Ishikawa (cell line): ENCODE data around the gene PRDM16.

ENCODE experiments used
- CEBPB ChIP-seq: IDR thresholded peaks from 2 replicates; pipeline ENCODE4 v1.6.1; 2012
- CREB1 ChIP-seq: IDR thresholded peaks from 2 replicates; pipeline ENCODE4 v1.6.1; 2012; ENCODE audit warnings: low read depth
- EGR1 ChIP-seq: IDR thresholded peaks from 2 replicates; pipeline ENCODE4 v1.6.1; 2012
- EP300 ChIP-seq: IDR thresholded peaks from 2 replicates; pipeline ENCODE4 v1.6.1; 2012; ENCODE audit warnings: borderline replicate concordance
- FOXM1 ChIP-seq: IDR thresholded peaks from 2 replicates; pipeline ENCODE4 v1.6.1; 2012; ENCODE audit warnings: low read depth, borderline replicate concordance
- NFIC ChIP-seq: IDR thresholded peaks from 2 replicates; pipeline ENCODE4 v1.6.1; 2012
- RAD21 ChIP-seq: IDR thresholded peaks from 2 replicates; pipeline ENCODE4 v1.6.1; 2012; ENCODE audit warnings: low read depth
- TAF1 ChIP-seq: IDR thresholded peaks from 2 replicates; pipeline ENCODE4 v1.6.1; 2012; ENCODE audit warnings: low read depth, mild to moderate bottlenecking
- TCF12 ChIP-seq: IDR thresholded peaks from 2 replicates; pipeline ENCODE4 v1.6.1; 2012; ENCODE audit warnings: low read depth
- TEAD4 ChIP-seq: IDR thresholded peaks from 2 replicates; pipeline ENCODE4 v1.6.1; 2012
- YY1 ChIP-seq: IDR thresholded peaks from 2 replicates; pipeline ENCODE4 v1.6.1; 2012; ENCODE audit warnings: low read depth
- ZBTB7A ChIP-seq: IDR thresholded peaks from 2 replicates; pipeline ENCODE4 v1.6.1; 2012; ENCODE audit warnings: low read depth
- TF ChIP-seq, protein P1 (sequence below): IDR thresholded peaks from 2 replicates; pipeline ENCODE4 v1.6.1; 2012; ENCODE audit warnings: low read depth, mild to moderate bottlenecking
- TF ChIP-seq, protein P2 (sequence below): IDR thresholded peaks from 2 replicates; pipeline ENCODE4 v1.6.1; 2012
- TF ChIP-seq, protein P3 (sequence below): IDR thresholded peaks from 2 replicates; pipeline ENCODE4 v1.6.1; 2012

The PRDM16 gene

DNA sequence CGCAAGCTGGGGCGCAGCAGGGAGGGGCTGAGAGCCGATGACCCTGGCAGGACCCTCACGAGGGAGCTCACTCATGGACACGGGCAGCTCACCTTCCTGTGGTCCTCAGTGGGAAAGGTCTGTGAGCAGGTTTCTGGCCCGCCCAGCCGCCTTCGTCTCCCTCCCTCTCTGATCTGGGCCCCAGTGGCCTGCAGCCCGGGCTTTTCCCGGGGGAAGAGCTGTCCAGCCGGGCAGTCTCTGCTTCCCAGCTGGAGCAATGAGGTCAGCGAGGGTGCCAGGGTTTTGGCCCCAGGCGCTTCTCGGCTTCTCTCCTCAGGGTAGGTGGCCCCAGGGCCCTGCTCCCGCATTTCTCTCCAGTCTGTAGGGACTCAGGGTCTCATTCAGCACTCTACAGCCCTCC lies 363.3 kb downstream of the PRDM16 start:
- TF ChIP-seq ZBTB7A (no peak), CREB1 (no peak), CEBPB (no peak), RAD21 (no peak), NFIC (no peak)
- TF ChIP-seq, protein P1, sequence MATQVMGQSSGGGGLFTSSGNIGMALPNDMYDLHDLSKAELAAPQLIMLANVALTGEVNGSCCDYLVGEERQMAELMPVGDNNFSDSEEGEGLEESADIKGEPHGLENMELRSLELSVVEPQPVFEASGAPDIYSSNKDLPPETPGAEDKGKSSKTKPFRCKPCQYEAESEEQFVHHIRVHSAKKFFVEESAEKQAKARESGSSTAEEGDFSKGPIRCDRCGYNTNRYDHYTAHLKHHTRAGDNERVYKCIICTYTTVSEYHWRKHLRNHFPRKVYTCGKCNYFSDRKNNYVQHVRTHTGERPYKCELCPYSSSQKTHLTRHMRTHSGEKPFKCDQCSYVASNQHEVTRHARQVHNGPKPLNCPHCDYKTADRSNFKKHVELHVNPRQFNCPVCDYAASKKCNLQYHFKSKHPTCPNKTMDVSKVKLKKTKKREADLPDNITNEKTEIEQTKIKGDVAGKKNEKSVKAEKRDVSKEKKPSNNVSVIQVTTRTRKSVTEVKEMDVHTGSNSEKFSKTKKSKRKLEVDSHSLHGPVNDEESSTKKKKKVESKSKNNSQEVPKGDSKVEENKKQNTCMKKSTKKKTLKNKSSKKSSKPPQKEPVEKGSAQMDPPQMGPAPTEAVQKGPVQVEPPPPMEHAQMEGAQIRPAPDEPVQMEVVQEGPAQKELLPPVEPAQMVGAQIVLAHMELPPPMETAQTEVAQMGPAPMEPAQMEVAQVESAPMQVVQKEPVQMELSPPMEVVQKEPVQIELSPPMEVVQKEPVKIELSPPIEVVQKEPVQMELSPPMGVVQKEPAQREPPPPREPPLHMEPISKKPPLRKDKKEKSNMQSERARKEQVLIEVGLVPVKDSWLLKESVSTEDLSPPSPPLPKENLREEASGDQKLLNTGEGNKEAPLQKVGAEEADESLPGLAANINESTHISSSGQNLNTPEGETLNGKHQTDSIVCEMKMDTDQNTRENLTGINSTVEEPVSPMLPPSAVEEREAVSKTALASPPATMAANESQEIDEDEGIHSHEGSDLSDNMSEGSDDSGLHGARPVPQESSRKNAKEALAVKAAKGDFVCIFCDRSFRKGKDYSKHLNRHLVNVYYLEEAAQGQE: peak; percentile 39; the same call in 1 of the 2 replicates
- TF ChIP-seq, protein P2, sequence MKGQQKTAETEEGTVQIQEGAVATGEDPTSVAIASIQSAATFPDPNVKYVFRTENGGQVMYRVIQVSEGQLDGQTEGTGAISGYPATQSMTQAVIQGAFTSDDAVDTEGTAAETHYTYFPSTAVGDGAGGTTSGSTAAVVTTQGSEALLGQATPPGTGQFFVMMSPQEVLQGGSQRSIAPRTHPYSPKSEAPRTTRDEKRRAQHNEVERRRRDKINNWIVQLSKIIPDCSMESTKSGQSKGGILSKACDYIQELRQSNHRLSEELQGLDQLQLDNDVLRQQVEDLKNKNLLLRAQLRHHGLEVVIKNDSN: no peak

DNA sequence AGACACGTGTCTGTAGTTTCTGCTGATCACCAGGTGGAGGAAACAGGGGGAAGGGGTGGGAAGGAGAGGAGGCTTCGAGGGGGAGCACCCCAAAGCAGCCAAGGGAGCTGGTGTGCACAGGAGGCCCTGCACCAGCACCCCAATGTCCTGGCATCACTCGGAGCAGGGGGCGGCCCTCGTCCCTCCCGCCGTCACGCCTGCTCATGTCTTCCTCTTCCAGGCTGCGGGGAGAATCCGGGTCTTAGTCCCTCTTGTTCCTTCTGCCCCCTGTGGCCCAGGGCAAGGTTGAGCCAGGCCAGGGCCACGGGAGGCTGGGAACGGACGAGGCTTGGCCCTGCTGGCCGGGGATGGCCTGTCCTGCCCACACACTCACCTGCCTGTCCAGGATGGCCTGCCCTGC lies 364.1 kb downstream of the PRDM16 start:
- TF ChIP-seq, protein P1: no peak
- TF ChIP-seq FOXM1 (no peak), CEBPB (no peak), ZBTB7A (no peak), RAD21 (no peak), TCF12 (no peak), NFIC (no peak), TAF1 (no peak), EP300 (no peak), TEAD4 (no peak), CREB1 (no peak), EGR1 (no peak), YY1 (no peak)
- TF ChIP-seq, protein P2: no peak
- TF ChIP-seq, protein P3, sequence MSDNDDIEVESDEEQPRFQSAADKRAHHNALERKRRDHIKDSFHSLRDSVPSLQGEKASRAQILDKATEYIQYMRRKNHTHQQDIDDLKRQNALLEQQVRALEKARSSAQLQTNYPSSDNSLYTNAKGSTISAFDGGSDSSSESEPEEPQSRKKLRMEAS: no peak

DNA sequence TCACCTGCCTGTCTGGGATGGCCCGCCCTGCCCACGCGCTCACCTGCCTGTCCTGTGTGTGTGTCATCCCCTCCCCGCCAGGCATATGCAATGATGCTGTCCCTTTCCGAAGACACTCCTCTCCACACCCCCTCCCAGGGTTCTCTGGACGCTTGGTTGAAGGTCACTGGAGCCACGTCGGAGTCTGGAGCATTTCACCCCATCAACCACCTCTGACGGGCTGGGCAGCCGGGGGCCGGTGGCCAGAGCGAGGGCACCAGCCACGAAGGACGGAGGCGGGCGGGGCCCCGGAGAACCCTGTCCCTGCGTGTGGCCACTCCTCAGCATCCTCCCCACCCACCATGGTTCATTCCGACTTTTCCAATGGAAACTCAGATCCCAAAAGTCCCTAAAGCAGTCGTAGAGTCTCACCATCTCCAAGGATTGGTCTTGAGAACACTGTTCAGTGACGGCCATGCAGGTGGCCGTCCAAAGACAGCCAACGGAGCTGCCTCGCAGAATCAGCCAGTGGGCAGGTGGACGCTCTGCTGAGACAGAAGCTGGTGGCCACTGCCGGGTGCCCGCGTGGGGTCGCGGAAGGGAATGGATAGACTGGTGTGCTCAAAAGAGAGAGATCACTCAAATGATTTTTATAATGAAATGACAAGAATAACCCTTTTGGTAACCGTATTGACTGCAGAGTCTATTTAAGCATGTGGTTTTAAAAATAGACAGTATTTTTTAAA lies 364.8 kb downstream of the PRDM16 start:
- TF ChIP-seq EP300: no peak
- TF ChIP-seq YY1: no peak
- TF ChIP-seq NFIC: no peak
- TF ChIP-seq RAD21: no peak
- no peak for TF ChIP-seq TEAD4
- TF ChIP-seq TCF12: no peak
- no peak for TF ChIP-seq EGR1

DNA sequence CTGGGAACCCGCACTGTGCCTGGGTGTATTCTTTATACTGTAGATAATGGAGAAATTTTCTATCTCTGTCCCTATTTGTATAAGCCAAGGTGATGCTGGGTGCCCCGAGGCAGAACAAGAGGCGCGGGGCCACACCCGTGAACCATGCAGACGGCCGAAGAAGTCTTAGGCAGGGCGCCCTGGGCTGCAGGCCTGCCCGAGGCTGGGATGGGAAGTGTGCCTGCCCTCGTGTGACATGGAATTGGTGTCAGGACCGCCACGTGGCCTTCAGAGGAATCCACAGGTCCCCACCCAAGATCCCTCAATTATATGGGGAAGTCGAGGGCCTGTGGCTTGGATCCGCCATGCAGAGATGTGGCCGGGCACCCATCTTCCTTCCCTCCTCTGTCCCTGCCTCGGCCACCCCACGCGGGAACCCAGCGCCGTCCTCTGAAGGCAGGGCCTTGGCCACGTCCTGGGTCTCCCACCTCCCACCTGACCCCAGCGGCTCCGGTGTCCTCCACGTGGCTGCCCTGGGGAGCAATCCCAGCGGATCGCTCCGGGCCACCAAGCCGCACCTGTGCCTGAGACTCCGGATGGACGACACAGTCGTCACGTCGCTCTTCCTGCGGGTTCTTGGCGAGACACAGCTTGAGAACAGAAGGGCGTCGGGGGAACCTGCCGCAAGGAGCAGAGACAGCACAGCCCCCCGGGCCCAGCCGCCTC lies 365.6 kb downstream of the PRDM16 start:
- TF ChIP-seq, protein P2: no peak
- no peak for TF ChIP-seq CEBPB
- no peak for TF ChIP-seq NFIC
- TF ChIP-seq TEAD4: no peak
- TF ChIP-seq EGR1: no peak
- no peak for TF ChIP-seq YY1
- TF ChIP-seq, protein P3: no peak
- no peak for TF ChIP-seq TAF1
- no peak for TF ChIP-seq EP300
- TF ChIP-seq TCF12: no peak
- TF ChIP-seq RAD21: no peak
- no peak for TF ChIP-seq ZBTB7A
- TF ChIP-seq FOXM1: no peak
- TF ChIP-seq, protein P1: no peak
- TF ChIP-seq CREB1: no peak
